A549 (cell line): ENCODE data around the gene C8A. TPM values are rescaled to one million over a fixed set of nuclear protein-coding genes. Genes with fewer than 3 reads are reported as not detected.

ENCODE experiments used
- ATAC-seq, 2 experiments: fragments of 200-7000 bp in 1 of 2; fragments of >200 bp in 1 of 2; cut with Nextera tagmentation in 1 of 2; cut with Tn5 transposase in 1 of 2; 3 replicates each; pipeline versions ENCODE4 v1.8.0 to v1.9.1; 2018 to 2020; ENCODE audit warnings: mild to moderate bottlenecking in 1 of 2, moderate library complexity in 1 of 2
- CTCF ChIA-PET: fragments of 300-600 bp; sonication (Branson Sonifier 250); formaldehyde crosslinking; extraction: SDS; loops from one replicate; lab custom pipeline; 2021; ENCODE audit warnings: antibody characterized with exemption, inconsistent platforms; lab: Yijun Ruan, JAX
- POLR2A ChIA-PET: fragments of 350-600 bp; formaldehyde crosslinking; extraction: SDS; loops from one replicate; lab custom pipeline; 2021; ENCODE audit warnings: antibody characterized with exemption, inconsistent platforms; lab: Yijun Ruan, JAX
- DNase-seq, 2 experiments: peaks; one replicate each; pipeline versions ENCODE4 v3.0.0 to v3.0.0-alpha.2; 2011 to 2016; ENCODE audit warnings: low read depth in 1 of 2, low spot score in 1 of 2
- FAIRE-seq: peaks from 2 replicates; lab custom pipeline; 2011; peaks lifted over from hg19 to GRCh38; lab: Jason Lieb, UNC
- H3K27ac ChIP-seq, 2 experiments: fragments of >200 bp; sonication (Bioruptor Twin); formaldehyde crosslinking; 3 replicates each; pipeline ENCODE4 v1.5.1; 2016 to 2017
- H3K4me1 ChIP-seq: fragments of >200 bp; sonication (Bioruptor Twin); formaldehyde crosslinking; 3 replicates; pipeline ENCODE4 v1.6.1; 2016
- H3K4me2 ChIP-seq: fragments of >200 bp; sonication (Bioruptor Twin); formaldehyde crosslinking; 3 replicates; pipeline ENCODE4 v1.6.1; 2016
- H3K4me3 ChIP-seq: fragments of >200 bp; sonication (Bioruptor Twin); formaldehyde crosslinking; 3 replicates; pipeline ENCODE4 v1.5.1; 2016
- H3K9me3 ChIP-seq: fragments of >200 bp; sonication (Bioruptor Twin); formaldehyde crosslinking; 3 replicates; pipeline ENCODE4 v1.6.1; 2016
- BHLHE40 ChIP-seq: IDR thresholded peaks from 2 replicates; pipeline ENCODE4 v1.6.1; 2012; ENCODE audit warnings: low read depth, low read length, inconsistent platforms
- CBX8 ChIP-seq: fragments of 200-600 bp; sonication (generic); IDR thresholded peaks from 2 replicates; pipeline ENCODE4 v1.6.1; 2016
- CTCF ChIP-seq: fragments of >200 bp; sonication (Bioruptor Twin); formaldehyde crosslinking; IDR thresholded peaks from 3 replicates; pipeline ENCODE4 v1.5.1; 2016
- EP300 ChIP-seq, 2 experiments: fragments of >200 bp; sonication (Bioruptor Twin); formaldehyde crosslinking; IDR thresholded peaks; 2 replicates in 1 of 2; 3 replicates in 1 of 2; pipeline ENCODE4 v1.6.1; 2016 to 2017
- ESRRA ChIP-seq: fragments of 150-350 bp; IDR thresholded peaks from 2 replicates; pipeline ENCODE4 v1.6.1; 2014; ENCODE audit warnings: mild to moderate bottlenecking, low read length, borderline replicate concordance
- HDAC2 ChIP-seq: fragments of 200-600 bp; sonication (generic); IDR thresholded peaks from 2 replicates; pipeline ENCODE4 v1.6.1; 2016
- HES2 ChIP-seq: fragments of >200 bp; sonication (Bioruptor Twin); formaldehyde crosslinking; IDR thresholded peaks from 2 replicates; pipeline ENCODE4 v1.6.1; 2016
- HEYL ChIP-seq: fragments of 250-450 bp; sonication (Bioruptor Pico); IDR thresholded peaks from 2 replicates; pipeline ENCODE4 v1.8.0; 2021; ENCODE audit warnings: mild to moderate bottlenecking, moderate library complexity
- HMGXB4 ChIP-seq: fragments of 250-450 bp; sonication (Bioruptor Pico); IDR thresholded peaks from 2 replicates; pipeline ENCODE4 v1.5.0; 2021; ENCODE audit warnings: mild to moderate bottlenecking, moderate library complexity, borderline replicate concordance
- HOXA7 ChIP-seq: fragments of 250-450 bp; sonication (Bioruptor Pico); IDR thresholded peaks from 2 replicates; pipeline ENCODE4 v1.5.0; 2020; ENCODE audit warnings: mild to moderate bottlenecking, moderate library complexity
- HOXB5 ChIP-seq: fragments of 250-450 bp; sonication (Bioruptor Pico); IDR thresholded peaks from 2 replicates; pipeline ENCODE4 v1.5.0; 2020; ENCODE audit warnings: mild to moderate bottlenecking, moderate library complexity
- JUN ChIP-seq, 2 experiments: fragments of >200 bp; sonication (Bioruptor Twin); formaldehyde crosslinking; IDR thresholded peaks; 2 replicates in 1 of 2; 3 replicates in 1 of 2; pipeline ENCODE4 v1.6.1; 2016 to 2017
- KDM1A ChIP-seq: fragments of 200-600 bp; sonication (generic); IDR thresholded peaks from 2 replicates; pipeline ENCODE4 v1.6.1; 2016; ENCODE audit warnings: low read depth, mild to moderate bottlenecking
- MAX ChIP-seq: IDR thresholded peaks from 2 replicates; pipeline ENCODE4 v1.6.1; 2012
- MYC ChIP-seq: IDR thresholded peaks from 2 replicates; pipeline ENCODE4 v1.6.1; 2012; ENCODE audit warnings: mild to moderate bottlenecking, inconsistent platforms, low read length, improper control_type of control experiment, borderline replicate concordance
- NR3C1 ChIP-seq: fragments of >200 bp; sonication (Bioruptor Twin); formaldehyde crosslinking; IDR thresholded peaks from 3 replicates; pipeline ENCODE4 v1.6.1; 2017
- PHF8 ChIP-seq: fragments of 200-600 bp; sonication (generic); IDR thresholded peaks from 2 replicates; pipeline ENCODE4 v1.6.1; 2016; ENCODE audit warnings: low read depth, mild to moderate bottlenecking, antibody characterized with exemption, moderate library complexity, borderline replicate concordance
- RCOR1 ChIP-seq: fragments of 150-350 bp; IDR thresholded peaks from 2 replicates; pipeline ENCODE4 v1.6.1; 2014; ENCODE audit warnings: antibody characterized with exemption, low read length, low read depth
- SREBF2 ChIP-seq: fragments of 450-650 bp; IDR thresholded peaks from 2 replicates; pipeline ENCODE4 v1.6.1; 2014; ENCODE audit warnings: mild to moderate bottlenecking, moderate library complexity
- USF2 ChIP-seq: fragments of 450-650 bp; IDR thresholded peaks from 2 replicates; pipeline ENCODE4 v1.6.1; 2014; ENCODE audit warnings: antibody characterized with exemption
- ZFP36 ChIP-seq: fragments of 450-650 bp; IDR thresholded peaks from 2 replicates; pipeline ENCODE4 v1.6.1; 2014; ENCODE audit warnings: borderline replicate concordance; ENCODE audit not compliant: partially characterized antibody
- ZNF302 ChIP-seq: fragments of 250-450 bp; sonication (Bioruptor Pico); IDR thresholded peaks from 2 replicates; pipeline ENCODE4 v1.9.0; 2021; ENCODE audit warnings: inconsistent platforms, mild to moderate bottlenecking, moderate library complexity
- ZSCAN20 ChIP-seq: fragments of 250-450 bp; sonication (Bioruptor Pico); IDR thresholded peaks from 2 replicates; pipeline ENCODE4 v1.8.0; 2022; ENCODE audit warnings: mild to moderate bottlenecking, moderate library complexity
- WGBS: methylation state at CpG from one replicate; pipeline ENCODE4 v1.1.6; 2017; ENCODE audit errors: missing lambda C conversion rate; 5-methylcytosine and 5-hydroxymethylcytosine counted together
- polyA plus RNA-seq, 4 experiments: library from polyadenylated mRNA; depleted of rRNA in 3 of 4; stranded (reverse); fragments of >200 nt; fragmentation: RNase III in 1 of 4; extraction: RNeasy Plus Mini Kit Qiagen cat#74134 plus additional on column Dnase treatment in 1 of 4; gene quantifications; 2 replicates in 3 of 4; 3 replicates in 1 of 4; pipeline ENCODE4 v1.2.3, GENCODE V29; 2011 to 2017

The C8A gene
- polyA plus RNA-seq, 2 of the 4 experiments (the other 2 are of a cell fraction), result not detected

GRCh38 chr1:56908619-56909221 lies 54.1 kb downstream of the C8A start:
- no peak for ATAC-seq
- Histone ChIP-seq H3K9me3 (no peaks in the 10 kb centered on the region), H3K4me2 (no peak overlapping the region), H3K4me1 (no peaks in the 10 kb centered on the region), H3K27ac (no peak overlapping the region), H3K4me3 (no peak overlapping the region)
- ChIA-PET POLR2A (no interaction called here), CTCF (no interaction called here)
- FAIRE-seq, result no peak
- no peak for DNase-seq
- TF ChIP-seq CBX8 (no peak), HDAC2 (no peak), HOXB5 (CRISPR knock-in tag) (no peak), ZFP36 (no peak), SREBF2 (no peak), HES2 (no peak), MAX (no peak), BHLHE40 (no peak), HEYL (CRISPR knock-in tag) (no peak), MYC (no peak), HOXA7 (CRISPR knock-in tag) (no peak), PHF8 (no peak), USF2 (no peak), JUN (IDR thresholded peaks at IDR 0.05) (no peak), ZSCAN20 (CRISPR knock-in tag) (no peak), CTCF (no peak), RCOR1 (no peak)
- WGBS, result 0% methylated on average over 1 of the region's 1 CpG

- Histone ChIP-seq H3K4me1 (no peaks in the 10 kb centered on the region), H3K4me3 (no peak overlapping the region), H3K9me3 (no peaks in the 10 kb centered on the region), H3K27ac (no peak overlapping the region), H3K4me2 (no peak overlapping the region)
- TF ChIP-seq ZNF302 (no peak), KDM1A (no peak), MYC (no peak), HDAC2 (no peak), CBX8 (no peak), ESRRA (no peak), NR3C1 (no peak), EP300 (IDR thresholded peaks at IDR 0.05) (no peak), HMGXB4 (CRISPR knock-in tag) (no peak)
- ATAC-seq, result no peak
- CTCF ChIA-PET, result no interaction called here
- no peak for FAIRE-seq
- POLR2A ChIA-PET, result no interaction called here
- DNase-seq, result no peak
- 60% methylated on average over 4 of the region's 4 CpGs for WGBS
These were observed 55.9 kb downstream of the C8A start for GRCh38 chr1:56910441-56910985.
